HTR-8/SVneo (cell line): ENCODE data around the gene EIF4B.
A peak's percentile ranks its signal among the peaks of the same experiment; 100 is the strongest.

Source experiments
- DNase-seq: peaks from one replicate; pipeline ENCODE4 v3.0.0; 2011; ENCODE audit warnings: low spot score, mixed read lengths; ENCODE audit not compliant: insufficient read length
- FAIRE-seq: peaks from 2 replicates; lab custom pipeline; 2011; peaks lifted over from hg19 to GRCh38; lab: Jason Lieb, UNC

Gene EIF4B, protein sequence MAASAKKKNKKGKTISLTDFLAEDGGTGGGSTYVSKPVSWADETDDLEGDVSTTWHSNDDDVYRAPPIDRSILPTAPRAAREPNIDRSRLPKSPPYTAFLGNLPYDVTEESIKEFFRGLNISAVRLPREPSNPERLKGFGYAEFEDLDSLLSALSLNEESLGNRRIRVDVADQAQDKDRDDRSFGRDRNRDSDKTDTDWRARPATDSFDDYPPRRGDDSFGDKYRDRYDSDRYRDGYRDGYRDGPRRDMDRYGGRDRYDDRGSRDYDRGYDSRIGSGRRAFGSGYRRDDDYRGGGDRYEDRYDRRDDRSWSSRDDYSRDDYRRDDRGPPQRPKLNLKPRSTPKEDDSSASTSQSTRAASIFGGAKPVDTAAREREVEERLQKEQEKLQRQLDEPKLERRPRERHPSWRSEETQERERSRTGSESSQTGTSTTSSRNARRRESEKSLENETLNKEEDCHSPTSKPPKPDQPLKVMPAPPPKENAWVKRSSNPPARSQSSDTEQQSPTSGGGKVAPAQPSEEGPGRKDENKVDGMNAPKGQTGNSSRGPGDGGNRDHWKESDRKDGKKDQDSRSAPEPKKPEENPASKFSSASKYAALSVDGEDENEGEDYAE

DNA sequence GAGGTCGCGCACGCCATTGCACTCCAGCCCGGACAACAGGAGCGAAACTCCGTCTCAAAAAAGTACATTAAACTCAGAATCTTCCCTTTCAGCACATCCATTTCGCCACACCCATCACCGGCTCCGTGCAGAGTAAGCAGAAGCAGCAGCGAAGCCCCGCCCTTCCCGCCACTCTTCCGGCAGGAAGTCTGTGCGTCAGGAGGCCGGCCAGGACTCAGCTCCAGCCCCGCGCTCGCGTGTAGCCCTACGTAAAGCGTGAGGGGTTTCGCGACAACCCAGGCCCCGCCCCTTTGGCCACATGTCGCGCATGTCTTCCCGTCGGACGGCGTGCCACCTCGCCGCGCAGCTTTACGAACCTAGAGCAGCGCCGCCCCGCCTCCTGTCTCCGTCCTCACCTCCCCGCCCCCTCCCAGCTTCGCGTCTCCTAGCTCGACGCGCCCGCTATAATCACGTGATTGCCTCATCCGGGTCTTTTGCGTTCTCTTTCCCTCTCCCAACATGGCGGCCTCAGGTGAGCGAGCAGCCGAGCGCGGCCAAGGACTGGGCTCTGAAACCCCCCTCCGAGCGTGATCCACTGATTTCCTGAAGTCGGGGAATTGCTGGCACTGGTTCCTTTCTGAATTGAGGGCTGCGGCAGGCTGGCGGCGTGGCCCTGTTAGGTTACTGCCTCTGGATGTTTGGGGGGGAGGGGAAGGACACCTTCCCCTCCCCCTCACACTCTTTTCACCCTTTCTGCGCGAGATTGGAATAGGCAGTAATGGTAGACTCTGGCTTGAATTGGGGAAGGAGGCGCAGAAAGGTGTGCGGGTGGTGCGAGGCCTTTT is at the start of gene EIF4B:
Gene EIF4B, plus strand, starts transcription at position 471 of the 824 bp plus-strand sequence. Its CDS starts 28 bp downstream, at position 499.
- DNase-seq (peak; percentile 93), FAIRE-seq (peak; percentile 87)

DNA sequence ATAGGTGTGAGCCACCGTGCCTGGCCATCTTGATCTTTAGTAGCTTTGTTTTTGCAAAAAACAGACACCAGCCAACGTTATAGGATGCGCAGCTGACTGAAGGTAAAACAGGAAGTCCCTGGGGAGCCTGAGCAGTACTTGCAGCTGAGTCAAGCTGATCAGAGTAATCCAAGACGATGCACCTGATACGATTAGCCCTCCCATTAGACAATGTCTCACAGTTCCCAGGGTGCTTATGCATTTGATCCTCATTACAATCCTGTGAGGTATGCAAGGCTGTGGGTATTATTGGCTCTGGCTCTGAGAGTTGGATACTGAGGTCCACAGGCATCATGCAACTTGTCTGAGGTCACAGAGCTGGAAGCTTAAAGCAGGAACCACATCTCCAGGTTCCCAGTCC is 49.3 kb upstream of the EIF4B start:
- no peak for FAIRE-seq

DNA sequence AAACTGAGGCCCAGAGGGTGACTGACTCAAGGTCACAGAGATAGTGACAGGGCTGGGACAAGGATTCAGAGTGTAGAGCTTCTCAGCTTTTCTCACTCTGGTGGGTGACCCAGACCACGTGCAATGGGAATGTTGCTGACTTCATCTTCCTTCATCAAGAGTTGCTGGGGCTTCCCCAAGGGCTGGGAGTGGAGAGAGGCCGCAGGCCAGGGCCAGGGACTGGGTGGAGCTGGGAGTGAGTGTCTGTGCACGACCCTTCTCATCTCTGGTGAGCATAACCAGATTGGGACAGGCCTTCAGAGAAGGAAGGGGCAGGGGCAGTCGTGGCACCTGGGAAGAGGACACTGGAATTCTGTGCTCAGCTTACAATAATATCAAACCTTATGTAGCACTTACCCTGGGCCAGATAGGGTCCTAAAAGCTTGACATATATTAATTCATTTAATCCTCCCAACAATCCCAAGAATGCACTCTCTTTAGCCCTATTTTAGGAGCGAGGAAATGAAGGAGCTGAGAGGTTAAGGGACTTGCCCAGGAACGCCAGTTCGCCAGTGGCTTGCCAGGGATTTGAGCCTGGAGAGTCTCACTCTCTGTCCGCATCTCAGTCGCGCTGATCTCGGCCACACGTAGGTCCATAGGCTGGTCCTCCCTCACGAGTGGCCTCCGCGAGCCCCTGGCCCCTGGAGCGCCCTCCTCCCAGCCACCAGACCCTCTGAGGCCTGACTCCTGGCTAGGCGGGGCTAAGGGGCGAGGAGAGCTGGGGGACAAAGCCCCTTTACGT is 41.5 kb upstream of the EIF4B start:
- DNase-seq: no peak
- no peak for FAIRE-seq

More for the DNA sequence above, 49.3 kb upstream of the EIF4B start:
- no peak for DNase-seq

GRCh38 chr12:52965337-52965731 is 40.9 kb upstream of the EIF4B start:
- DNase-seq (no peak), FAIRE-seq (no peak)

DNA sequence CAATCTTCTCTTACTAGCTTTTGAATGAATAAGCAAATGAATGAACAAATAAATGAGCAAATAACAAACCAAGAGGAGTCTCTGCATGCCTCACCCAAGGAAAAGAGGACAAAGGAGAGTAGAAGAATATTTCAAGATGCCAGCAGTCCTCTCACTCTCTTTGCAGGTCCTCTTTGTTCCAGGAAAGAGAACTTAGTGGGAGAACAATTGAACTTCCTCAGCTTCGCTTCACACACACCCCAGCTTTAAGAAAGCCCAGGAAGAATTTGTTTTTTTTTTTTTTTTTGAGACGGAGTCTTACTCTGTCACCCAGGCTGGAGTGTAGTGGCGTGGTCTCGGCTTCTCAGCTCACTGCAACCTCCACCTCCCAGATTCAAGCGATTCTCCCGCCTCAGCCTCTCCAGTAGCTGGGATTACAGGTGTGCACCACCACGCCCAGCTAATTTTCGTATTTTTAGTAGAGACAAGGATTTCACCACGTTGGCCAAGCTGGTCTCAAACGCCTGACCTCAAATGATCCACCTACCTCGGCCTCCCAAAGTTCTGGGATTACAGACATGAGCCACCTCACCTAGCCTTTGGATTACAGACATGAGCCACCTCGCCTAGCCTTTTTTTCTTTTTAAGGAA is 37.0 kb upstream of the EIF4B start:
- FAIRE-seq (no peak), DNase-seq (no peak)

DNA sequence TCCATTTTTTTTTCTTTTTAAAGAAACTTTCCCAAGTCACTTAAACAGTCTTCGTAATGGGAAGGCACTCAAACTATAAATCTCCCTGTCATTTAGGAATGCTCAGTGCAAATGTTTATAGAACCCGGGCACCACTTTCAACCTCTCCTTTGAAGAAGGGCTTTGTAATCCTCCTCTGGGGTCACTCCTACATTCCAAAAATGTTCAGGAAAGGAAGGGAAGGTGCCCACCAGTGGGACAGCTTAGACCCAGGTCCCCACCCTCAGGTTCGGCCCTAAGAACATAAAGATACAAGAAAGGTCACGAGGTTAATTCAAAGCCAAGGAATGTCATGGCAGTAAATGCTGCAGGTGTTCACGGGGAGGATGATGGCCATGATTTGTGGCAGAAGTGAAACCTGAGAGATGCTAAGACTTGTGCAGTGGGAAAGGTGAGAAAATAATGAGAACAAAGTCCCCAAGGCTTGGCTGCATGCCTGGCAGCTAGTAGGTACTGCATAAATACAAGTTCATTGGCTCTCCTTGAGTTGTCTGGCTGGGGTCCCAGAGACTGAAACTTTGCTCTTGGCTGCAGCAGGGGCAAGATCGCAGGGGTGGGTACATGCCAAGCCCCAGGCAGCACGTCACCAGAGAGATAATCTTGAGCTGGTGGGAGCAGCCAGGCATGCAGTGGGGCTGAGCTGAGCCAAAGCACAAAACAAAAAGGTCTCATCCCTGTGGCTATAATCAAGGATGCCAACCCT is 36.3 kb upstream of the EIF4B start:
- peak; percentile 52 for DNase-seq
- peak; percentile 28 for FAIRE-seq

DNA sequence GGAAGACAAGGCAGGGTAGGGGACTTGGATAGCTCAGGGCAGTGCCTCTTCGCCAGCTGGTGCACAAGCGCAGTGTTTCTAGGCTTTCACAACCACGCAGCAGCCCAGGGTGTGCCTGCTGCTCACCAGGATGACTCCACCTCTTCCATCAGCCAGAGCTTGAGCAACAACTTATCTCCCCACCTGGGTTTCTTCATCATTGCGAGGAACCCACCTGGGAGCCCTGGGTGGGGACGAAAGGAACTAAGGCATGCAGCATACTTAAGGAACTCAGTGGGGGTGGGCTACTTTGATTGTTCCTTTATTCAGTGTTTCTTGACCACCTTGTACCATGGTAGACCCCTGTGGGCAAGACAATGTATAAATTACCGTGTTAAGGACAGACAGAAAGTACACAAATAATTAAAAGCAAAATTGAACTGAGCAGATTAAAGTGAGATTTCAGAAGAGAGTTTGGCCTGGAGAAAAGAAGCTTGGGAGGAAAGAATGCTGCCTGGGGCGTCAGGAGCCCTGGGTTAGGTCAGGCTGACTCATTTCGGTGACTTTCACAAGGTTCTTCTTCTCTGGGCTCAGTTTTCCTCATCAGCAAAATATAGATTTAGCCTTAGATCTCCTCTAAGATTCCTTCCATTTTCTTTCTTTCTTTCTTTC is 34.5 kb upstream of the EIF4B start:
- DNase-seq (no peak), FAIRE-seq (no peak)

GRCh38 chr12:52975204-52975603 is 31.1 kb upstream of the EIF4B start:
- FAIRE-seq (no peak), DNase-seq (no peak)

DNA sequence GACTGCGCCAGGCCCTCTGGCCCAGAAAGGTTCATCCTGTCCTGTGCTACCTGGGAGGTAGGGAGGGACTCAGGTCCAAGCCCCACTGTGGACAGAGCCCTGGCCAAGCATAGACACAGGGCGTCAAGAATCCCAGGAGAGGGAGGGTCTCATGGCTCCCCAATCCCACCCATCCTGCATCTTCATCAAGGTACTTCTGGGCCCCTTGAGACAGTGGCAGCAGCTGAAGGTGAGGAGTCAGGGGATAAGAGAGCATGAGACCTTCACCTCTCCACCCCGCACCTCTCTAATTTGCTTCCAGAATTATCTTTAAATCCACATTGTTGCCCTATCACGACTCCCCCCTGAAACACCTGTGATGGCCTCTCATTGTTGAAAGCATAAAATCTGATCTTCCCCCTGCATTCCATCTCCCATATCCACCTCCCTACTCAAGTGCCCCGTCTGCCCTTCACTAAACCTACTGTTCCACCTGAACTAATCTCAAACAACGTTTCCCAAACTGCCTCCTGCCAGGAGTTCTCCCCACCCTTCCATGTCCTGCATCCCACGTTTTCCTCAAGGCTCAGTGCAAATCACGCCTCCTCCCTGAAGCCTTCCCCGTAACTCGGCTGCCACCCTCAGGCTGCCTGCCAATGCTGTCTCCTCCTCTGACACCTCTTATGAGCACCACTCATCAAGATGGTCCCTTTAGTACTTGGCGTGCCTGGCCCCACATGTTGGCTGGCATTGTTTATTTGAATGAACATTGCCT is 30.3 kb upstream of the EIF4B start:
- no peak for FAIRE-seq
- DNase-seq: no peak

- no peak for DNase-seq
These were observed 29.6 kb upstream of the EIF4B start for GRCh38 chr12:52976574-52977071.

DNA sequence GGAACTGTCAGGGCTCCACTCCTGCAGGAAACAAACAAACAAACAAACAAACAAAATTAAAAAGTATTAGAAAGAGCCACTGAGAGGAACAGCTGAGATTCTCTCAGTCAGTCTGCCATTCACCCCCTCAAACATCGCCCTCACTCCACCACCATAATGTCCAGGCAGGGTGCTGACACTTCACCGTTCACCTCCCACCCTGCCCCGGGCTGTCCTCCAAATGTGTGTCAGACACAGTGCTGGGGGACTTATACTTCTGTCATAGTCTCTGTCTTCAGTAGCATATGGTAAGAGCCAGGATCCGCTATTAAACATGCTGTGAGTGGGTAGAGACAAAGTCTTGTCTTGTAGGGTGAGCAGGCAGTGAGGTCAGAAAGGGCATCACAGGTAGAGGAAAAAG is 29.1 kb upstream of the EIF4B start:
- FAIRE-seq: no peak

More at GRCh38 chr12:52976574-52977071, 29.6 kb upstream of the EIF4B start:
- no peak for FAIRE-seq

GRCh38 chr12:52980096-52980649 is 26.1 kb upstream of the EIF4B start:
- FAIRE-seq: no peak
- DNase-seq: no peak

More for the DNA sequence above, 29.1 kb upstream of the EIF4B start:
- DNase-seq: no peak

- no peak for FAIRE-seq
These were observed 25.4 kb upstream of the EIF4B start for GRCh38 chr12:52980650-52981423.

GRCh38 chr12:52984136-52984535 is 22.1 kb upstream of the EIF4B start:
- no peak for FAIRE-seq
- DNase-seq: no peak

More at GRCh38 chr12:52980650-52981423, 25.4 kb upstream of the EIF4B start:
- peak; percentile 82 for DNase-seq

DNA sequence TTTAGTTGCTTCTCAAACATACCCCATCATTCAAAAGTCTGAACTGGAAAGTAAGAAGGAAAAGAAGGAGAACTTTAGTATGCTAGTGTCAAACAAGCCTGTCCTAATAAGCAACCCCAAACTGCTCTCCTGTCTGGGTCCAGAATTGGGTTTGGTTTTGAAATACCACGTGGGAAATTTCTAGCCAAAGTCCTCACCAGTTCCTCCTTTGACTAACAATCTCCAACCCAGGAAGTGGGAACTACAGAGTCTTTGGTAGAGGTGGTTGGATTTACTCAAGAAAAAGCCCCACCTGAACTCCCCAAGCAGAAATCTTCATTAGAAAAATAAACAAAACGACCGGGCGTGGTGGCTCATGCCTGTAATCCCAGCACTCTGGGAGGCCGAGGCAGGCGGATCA is 17.4 kb upstream of the EIF4B start:
- DNase-seq (no peak), FAIRE-seq (no peak)

DNA sequence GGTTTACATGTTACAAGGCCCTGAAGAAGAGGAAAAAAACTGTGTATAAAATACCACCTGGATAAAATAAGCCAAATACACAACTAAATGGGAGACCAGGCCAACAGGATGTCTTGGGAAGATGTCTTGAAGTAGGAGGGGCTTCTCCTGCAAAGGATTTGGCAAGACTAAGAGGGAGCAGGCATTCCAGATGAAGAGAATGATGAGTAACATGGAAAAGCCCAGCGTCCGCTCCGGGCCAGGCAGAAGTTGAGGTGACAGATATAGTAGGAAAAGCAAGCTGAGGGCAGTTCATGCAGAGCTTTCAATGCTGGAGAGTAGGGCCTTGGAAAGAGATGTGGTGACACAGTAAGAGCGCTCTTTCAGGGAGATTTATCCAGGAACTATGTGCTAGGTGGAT is 16.1 kb upstream of the EIF4B start:
- FAIRE-seq (no peak), DNase-seq (no peak)
